GM15510 (cell line): ENCODE data around the gene TRPM8.

ENCODE experiments used
- POLR2A ChIP-seq: IDR thresholded peaks from 3 replicates; pipeline ENCODE4 v1.6.1; 2011; ENCODE audit warnings: borderline replicate concordance; ENCODE audit not compliant: insufficient read length; ENCODE audit errors: extremely low read depth

The TRPM8 gene

DNA sequence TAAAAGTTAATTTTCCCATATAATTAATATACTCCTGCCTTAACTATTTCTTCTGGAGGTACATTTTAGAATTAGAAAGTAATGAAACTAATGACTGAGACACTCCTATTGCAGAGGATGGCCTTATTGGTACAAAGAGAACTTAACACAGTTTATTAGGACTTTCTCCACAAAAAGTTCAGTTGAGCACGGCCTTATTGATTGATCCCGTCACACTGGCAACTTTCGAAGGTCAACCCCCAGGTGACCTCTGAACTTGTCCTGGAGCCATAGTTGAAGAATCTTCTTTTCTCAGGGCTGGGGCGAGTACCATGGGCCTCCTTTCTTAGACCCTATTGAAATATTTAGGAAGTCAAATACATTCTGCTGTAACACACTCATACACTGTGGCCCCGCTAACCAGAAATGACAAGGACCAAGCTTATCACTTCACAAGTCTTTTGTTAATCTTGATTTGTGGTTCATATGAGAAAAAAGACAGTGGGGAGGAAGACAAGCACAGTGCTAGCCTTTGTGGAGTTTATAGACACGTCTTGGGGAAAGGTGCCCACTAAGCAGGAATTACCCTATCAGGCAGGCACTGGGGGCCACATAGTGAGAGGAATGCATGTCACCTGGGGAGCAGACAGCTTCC is 144.6 kb downstream of the TRPM8 start:
- TF ChIP-seq POLR2A, result no peak

DNA sequence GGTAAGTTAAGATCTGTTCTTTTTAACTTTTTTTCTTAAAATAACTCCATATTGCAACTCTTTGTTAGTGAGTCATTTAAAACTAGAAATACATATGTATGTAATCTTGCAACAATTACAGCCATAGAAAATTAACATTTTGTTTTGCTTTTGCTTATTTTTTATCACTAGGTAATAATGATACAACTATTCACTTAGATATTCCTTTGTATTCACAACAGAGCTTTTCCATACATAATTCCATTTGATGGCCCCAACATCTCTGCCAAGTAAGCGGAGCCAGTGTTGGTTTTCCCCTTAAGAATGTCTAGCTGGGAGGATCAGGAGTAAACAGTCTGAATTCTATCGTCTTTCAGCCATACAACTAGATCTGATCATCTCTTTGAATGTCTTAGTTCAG is 149.4 kb downstream of the TRPM8 start:
- no peak for TF ChIP-seq POLR2A
